Renal cortex interstitium (tissue), 11 donors: Measurements from ENCODE around the gene KLHL33. TPM values are rescaled to one million over a fixed set of nuclear protein-coding genes. Genes with fewer than 3 reads are reported as not detected.
A peak's percentile ranks its signal among the peaks of the same experiment; 100 is the strongest.

Experiments
- DNase-seq, 11 donors: peaks; one replicate each; pipeline ENCODE4 v3.0.0-alpha.2; 2013; ENCODE audit warnings: low read depth in 9 of 11, low spot score in 4 of 11; ENCODE audit errors: extremely low read depth in 1 of 11
- polyA plus RNA-seq, 3 donors: library from polyadenylated mRNA; unstranded; fragments of 120-200 nt; gene quantifications; one replicate each; pipeline ENCODE4 v1.2.1, GENCODE V29; 2013; ENCODE audit not compliant: insufficient read length in 3 of 3

The KLHL33 gene
- polyA plus RNA-seq, 3 donors: 0.23 to 0.53 (median 0.47) TPM

DNA sequence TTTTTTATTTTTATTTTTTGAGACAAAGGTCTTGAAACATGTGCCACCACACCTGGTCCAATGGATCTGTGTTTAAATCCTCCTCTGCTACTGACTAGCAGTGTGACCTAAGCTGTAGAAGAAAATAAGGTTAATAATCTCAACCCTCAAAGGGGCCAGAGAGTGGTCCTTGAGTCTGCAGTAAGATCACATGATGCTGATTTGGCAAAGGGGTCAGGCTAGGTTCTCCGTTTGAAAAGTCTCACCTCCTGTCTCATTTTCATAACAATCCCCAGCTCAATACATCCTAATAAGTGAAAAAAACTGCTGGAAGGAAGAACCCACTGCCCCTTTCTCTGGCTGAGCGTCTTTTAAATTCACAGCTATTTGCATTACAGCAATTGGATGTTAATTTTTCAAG, 14.7 kb downstream of the KLHL33 start:
- DNase-seq: no peak

GRCh38 chr14:20419419-20419818, 16.5 kb downstream of the KLHL33 start:
- DNase-seq: no peak

DNA sequence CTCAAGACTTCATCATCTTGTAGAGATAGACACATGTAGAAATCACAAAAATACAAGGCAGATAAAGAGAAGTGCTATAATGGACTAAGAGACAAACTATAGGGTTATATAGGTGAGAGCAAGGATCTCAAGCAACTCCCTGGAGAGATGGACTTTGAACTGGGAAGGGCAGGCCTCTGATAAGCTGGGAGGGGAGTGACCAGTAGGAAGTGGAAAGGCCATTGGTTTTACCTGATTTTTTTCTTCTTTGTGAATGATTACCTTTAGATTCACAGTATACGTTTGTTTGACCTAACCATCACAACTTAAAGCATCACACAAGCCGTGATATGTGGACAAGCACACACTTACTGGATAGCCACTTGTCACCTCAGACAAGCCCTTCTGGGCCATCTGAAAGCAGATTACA, 17.5 kb downstream of the KLHL33 start:
- DNase-seq: no peak

DNA sequence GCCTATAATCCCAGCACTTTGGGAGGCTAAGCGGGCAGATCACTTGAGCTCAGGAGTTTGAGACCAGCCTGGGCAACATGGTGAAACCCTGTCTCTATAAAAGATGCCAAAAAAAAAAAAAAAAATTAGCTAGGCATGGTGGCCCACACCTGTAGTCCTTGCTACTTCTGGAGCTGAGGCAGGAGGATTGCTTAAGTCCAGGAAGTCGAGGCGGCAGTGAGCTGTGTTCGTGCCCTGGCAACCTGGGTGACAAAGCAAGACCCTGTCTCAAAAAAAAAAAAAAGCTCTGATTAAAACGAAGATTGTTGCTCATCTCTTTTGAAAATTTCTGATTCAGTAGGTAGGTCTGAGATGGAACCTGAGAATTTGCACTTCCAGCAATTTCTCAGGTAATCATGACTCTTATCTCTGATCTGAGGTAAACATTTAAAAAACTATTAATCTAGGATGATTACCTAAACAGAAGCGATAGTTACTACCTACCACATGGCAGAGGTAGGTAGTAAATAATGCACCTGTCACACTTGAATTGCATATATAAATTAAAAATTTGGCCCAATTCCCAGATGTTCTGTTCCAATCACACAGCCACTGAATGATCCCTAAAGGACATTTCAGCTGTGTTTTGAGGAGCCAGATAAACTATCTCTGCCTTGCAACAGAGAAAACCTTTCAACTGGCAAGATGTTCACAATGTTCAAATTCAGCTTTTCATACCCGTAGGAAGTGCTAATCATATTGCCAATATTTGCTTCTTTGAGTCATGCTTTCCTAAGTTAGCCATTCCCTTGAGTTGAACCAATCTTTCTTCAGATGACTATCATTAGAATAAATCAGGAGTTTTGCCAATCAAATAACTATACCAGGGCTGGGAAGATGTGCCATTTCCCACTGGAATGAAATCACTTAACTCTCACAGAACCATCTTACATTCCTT, 18.4 kb downstream of the KLHL33 start:
- DNase-seq: no peak

DNA sequence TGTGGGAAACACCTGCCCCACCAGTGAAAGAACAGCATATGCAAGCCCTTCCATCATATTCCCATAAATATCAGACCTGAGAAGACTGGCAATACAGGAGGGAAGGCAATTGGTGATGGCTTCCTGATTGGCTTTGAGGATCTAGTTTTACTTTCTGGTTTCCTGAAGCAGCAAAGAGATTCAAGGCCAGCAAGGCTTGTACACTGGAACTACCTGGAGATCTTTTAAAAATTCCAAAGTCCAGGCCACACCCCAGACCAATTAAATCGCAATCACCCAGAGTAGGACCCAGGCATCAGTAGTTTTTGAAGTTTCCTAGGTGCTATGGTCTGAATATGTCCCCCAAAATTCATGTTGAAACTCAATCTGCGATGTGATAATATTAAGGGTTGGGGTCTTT, 19.7 kb downstream of the KLHL33 start:
- DNase-seq: no peak

- peak in 5 of 11 donors; percentile 12 to 54 (median 31) for DNase-seq
Observed at GRCh38 chr14:20415782-20416206, 20.2 kb downstream of the KLHL33 start.

GRCh38 chr14:20413744-20414082, 22.3 kb downstream of the KLHL33 start:
- peak in 1 of 11 donors; percentile 11 for DNase-seq

- DNase-seq: peak in 10 of 11 donors; percentile 61 to 79 (median 70)
Observed at GRCh38 chr14:20412876-20413743, 22.9 kb downstream of the KLHL33 start, which contains the start of gene TEP1. Gene TEP1, minus strand, starts transcription at chr14:20413501. Its CDS starts 5,062 bp downstream, at chr14:20408439.

GRCh38 chr14:20412411-20412810, 23.6 kb downstream of the KLHL33 start:
- DNase-seq: no peak

GRCh38 chr14:20409226-20409625, 26.7 kb downstream of the KLHL33 start:
- DNase-seq: no peak

DNA sequence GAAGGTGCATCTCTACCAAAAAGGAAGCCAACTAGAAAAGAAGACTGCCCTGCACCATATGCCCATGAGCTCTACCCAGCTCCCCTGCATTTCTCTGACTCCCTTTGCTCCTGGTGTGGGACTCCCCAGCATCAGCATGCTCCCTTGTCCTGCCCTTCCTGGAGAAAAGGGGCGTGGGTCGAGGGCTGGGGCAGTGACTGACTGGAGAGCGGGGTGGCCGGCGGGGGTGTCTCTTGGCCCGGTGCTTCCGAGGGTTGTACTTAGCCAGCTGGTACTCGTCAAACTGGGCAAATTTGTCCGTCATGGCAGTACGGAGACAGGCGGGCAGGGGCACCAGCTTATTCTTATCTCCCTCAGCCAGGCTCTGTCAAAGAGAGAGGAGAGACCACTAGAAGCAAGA, 32.4 kb downstream of the KLHL33 start:
- DNase-seq: no peak

- DNase-seq: no peak
Observed at GRCh38 chr14:20400965-20401593, 34.9 kb downstream of the KLHL33 start.

GRCh38 chr14:20400589-20400964, 35.4 kb downstream of the KLHL33 start:
- no peak for DNase-seq

- DNase-seq: no peak
Observed at GRCh38 chr14:20397511-20397910, 38.5 kb downstream of the KLHL33 start.

- no peak for DNase-seq
Observed at GRCh38 chr14:20391505-20391904, 44.5 kb downstream of the KLHL33 start.

- DNase-seq: no peak
Observed at GRCh38 chr14:20388159-20388558, 47.8 kb downstream of the KLHL33 start.

GRCh38 chr14:20387576-20387975, 48.4 kb downstream of the KLHL33 start:
- DNase-seq: no peak

DNA sequence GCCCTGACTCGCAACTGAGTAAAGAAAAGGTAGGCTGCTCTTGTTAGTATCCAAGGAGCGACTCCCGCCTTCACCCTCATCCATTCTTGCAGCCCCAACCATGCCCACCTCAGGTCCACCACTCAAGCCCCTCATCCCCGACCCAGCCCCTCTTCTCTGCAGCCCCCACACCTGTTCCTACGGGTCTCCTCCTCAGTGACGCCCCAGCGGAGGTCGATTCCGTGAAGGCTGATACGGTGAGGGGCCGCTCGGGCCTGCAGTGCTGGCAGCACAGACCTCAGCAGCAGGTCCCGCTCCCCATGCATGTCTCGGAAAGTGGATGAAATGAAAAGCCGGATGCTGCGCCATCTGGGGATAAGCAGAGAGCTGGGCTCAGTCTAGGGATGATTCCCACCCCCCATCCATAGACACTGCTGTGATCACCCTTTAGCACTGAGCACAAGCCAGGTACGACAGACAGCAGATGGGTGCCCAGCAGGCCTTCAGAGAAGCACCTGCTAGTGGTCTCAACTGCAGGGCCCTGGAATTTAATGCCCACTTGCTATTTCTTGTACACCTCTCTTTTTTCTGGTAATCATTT, 49.6 kb downstream of the KLHL33 start:
- DNase-seq: no peak

DNA sequence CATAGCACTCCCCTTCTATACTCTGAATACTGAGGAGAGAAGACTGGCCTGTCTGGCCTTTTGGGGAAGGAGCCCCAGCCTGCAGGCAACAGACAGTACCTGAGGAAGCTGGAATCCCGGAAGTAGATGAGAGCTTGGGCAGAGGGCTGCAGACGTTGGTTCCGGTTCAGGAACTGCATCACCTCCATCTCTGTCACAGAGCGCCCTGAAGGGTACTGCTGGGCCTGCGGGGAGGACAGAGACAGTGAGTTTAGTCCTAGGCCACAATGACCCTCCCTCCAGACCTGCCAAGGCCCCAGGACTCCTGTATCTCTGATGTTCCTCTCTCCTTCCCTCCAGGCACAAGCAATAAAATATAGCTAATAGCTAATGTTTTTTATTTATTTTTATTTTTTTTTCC, 51.1 kb downstream of the KLHL33 start:
- no peak for DNase-seq
